ENCODE measurements around the gene ATOH8.

DNA sequence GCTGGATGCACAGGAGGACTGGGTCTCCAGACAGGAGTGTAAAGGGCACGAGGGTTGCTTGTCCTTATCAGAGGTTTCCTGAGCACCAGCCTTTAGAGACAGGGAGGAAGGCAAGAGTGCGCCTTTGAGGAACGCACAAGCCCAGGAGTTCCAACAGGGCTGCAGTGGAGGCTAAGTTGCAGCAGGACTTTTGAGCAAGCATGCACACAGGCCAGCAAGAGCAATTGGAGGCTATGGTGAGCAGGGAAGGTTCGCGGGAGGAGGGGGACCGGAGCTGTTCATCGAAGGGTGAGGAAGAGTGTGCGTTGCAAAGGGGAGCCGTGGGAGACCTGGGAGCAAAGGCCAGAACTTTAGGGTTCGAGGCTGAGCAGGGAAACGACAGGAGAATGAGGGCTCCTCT, 2.2 kb upstream of the ATOH8 start:
- TF ChIP-seq, protein P1, sequence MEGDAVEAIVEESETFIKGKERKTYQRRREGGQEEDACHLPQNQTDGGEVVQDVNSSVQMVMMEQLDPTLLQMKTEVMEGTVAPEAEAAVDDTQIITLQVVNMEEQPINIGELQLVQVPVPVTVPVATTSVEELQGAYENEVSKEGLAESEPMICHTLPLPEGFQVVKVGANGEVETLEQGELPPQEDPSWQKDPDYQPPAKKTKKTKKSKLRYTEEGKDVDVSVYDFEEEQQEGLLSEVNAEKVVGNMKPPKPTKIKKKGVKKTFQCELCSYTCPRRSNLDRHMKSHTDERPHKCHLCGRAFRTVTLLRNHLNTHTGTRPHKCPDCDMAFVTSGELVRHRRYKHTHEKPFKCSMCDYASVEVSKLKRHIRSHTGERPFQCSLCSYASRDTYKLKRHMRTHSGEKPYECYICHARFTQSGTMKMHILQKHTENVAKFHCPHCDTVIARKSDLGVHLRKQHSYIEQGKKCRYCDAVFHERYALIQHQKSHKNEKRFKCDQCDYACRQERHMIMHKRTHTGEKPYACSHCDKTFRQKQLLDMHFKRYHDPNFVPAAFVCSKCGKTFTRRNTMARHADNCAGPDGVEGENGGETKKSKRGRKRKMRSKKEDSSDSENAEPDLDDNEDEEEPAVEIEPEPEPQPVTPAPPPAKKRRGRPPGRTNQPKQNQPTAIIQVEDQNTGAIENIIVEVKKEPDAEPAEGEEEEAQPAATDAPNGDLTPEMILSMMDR (conservative IDR thresholded peaks at IDR 0.05), result no peak
- no peak for TF ChIP-seq ZFX (IDR thresholded peaks at IDR 0.05)

Data from C4-2B (cell line).